GM19043 (cell line): ENCODE results near the gene SV2B.

Source experiments
- ATAC-seq: cut with Tn5 transposase; IDR thresholded peaks from one replicate; pipeline ENCODE4 v1.9.1; 2021; ENCODE audit warnings: low read depth; ENCODE audit not compliant: unreplicated experiment

SV2B gene

DNA sequence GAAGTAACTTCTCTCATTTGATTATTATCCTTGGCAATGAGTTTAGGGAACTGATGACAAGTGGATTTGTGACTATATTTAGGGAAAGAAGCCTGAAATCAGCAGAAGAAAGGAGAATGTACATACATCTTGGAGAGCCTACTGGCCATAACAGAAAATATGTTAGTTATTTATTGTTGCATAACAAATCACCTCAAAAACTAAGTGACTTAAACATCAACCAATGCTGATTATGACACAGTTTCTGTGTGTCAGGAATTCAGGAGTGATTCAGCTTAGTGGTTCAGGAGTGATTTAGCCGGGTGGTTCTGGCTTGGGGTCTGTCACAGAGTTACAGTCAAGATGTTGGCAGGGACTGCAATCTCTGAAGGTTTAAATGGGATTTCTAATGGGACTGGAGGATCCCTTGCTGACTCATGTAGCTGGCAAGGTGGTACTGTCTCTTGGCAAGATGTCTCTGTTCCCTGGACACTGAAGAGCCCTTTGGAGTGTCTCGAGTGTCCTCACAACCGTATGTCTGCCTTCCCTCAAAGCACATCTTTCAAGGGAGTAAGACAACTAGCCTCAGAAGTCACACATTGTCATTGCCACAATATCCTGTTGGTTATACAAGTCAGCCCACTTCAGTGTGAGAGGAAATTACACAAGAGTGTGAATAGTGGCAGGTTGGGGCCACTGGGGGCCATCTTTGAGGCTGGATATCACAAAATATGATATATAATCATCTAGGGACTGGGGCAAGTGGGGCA, 248.9 kb downstream of the SV2B start:
- ATAC-seq, result no peak
